AG04449 (cell line): ENCODE data around the gene TUFM.
"Not testable (repeated sequence)": the region's sequence is repeated elsewhere in the genome, so short reads cannot be mapped to it uniquely, and the experiment has no call there.

Experiments used
- CTCF ChIA-PET: fragments of 350-600 bp; formaldehyde crosslinking; extraction: SDS; loops from one replicate; lab custom pipeline; 2021; ENCODE audit warnings: antibody characterized with exemption; lab: Yijun Ruan, JAX
- POLR2A ChIA-PET: fragments of 400-600, 350-600 bp; formaldehyde crosslinking; extraction: SDS; loops from one replicate; lab custom pipeline; 2020; ENCODE audit warnings: antibody characterized with exemption, inconsistent platforms; lab: Yijun Ruan, JAX
- DNase-seq: peaks from one replicate; pipeline ENCODE4 v3.0.0-alpha.2; 2010; ENCODE audit warnings: low read depth, low spot score
- H3K4me3 ChIP-seq: 2 replicates; pipeline ENCODE4 v1.5.1; 2011; ENCODE audit warnings: low read depth, mild to moderate bottlenecking, control low read depth, low read length
- CTCF ChIP-seq: IDR thresholded peaks from one replicate; pipeline ENCODE4 v1.5.1; 2011; ENCODE audit warnings: mild to moderate bottlenecking, moderate library complexity, low read length, control low read depth, inconsistent platforms; ENCODE audit not compliant: insufficient read depth; ENCODE audit errors: missing control alignments

TUFM gene

GRCh38 chr16:28884045-28884444 lies 37.9 kb upstream of the TUFM start:
- TF ChIP-seq CTCF = no peak
- no peak for DNase-seq
- ChIA-PET POLR2A (no interaction called here), CTCF (no interaction called here)
- no peak overlapping the region for H3K4me3 ChIP-seq

- no peak overlapping the region for H3K4me3 ChIP-seq
- no peak for TF ChIP-seq CTCF
- ChIA-PET CTCF (no interaction called here), POLR2A (no interaction called here)
- no peak for DNase-seq
Measured at GRCh38 chr16:28883221-28883996, 37.3 kb upstream of the TUFM start.

- TF ChIP-seq CTCF = no peak
- ChIA-PET POLR2A (no interaction called here), CTCF (no interaction called here)
- DNase-seq = no peak
- no peak overlapping the region for H3K4me3 ChIP-seq
Measured at GRCh38 chr16:28882551-28883160, 36.5 kb upstream of the TUFM start.

- POLR2A ChIA-PET, H3K4me3 ChIP-seq, DNase-seq: not testable (repeated sequence)
- CTCF ChIA-PET = interaction anchor here (0.7 kb wide), 1 partner anchor 17 kb away, joined by 3 read pairs; no protein-coding TSS in a partner anchor
Measured at GRCh38 chr16:28881565-28881964, 35.4 kb upstream of the TUFM start.

DNA sequence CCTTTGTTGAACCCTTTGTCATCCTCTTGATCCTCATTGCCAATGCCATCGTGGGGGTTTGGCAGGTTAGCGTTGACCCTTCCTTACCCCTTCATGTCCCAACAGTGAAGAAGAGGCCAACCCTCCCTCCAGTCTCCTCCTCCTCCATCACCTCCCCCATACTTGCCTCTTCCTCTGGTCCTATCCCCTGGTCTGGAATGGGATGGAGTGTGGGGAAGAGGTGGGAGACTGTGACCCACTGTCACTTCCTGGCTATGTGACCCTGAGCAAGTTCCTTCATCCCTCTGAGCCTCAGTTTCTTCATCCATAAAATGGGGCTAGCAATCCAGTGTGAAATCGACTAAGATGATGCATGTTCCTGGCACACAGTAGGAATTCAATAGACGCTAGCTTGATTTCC lies 34.8 kb upstream of the TUFM start:
- no peak overlapping the region for H3K4me3 ChIP-seq
- POLR2A ChIA-PET = no interaction called here
- TF ChIP-seq CTCF = no peak
- CTCF ChIA-PET = interaction anchor here (0.7 to 0.9 kb wide), 2 partner anchors 9 to 16 kb away, joined by 3 read pairs; no protein-coding TSS in a partner anchor
- DNase-seq = no peak

- H3K4me3 ChIP-seq = peak overlapping the region; percentile 53
- no peak for DNase-seq
- ChIA-PET POLR2A (interaction anchor here (2.3 kb wide), 1 partner anchor 17 kb away, joined by 8 read pairs; the partner anchor contains the start of gene SH2B1), CTCF (interaction anchor here (0.9 to 2.8 kb wide), 3 partner anchors 9 to 64 kb away, joined by 3 to 15 read pairs (median 5); no protein-coding TSS in a partner anchor)
- no peak for TF ChIP-seq CTCF
Measured at GRCh38 chr16:28880589-28880915, 34.4 kb upstream of the TUFM start.
